HG03039 (cell line): Measurements from ENCODE around the gene SERPINB12.

ENCODE experiments used
- ATAC-seq: cut with Tn5 transposase; IDR thresholded peaks from one replicate; pipeline ENCODE4 v1.9.1; 2021; ENCODE audit warnings: mild to moderate bottlenecking, moderate library complexity; ENCODE audit not compliant: unreplicated experiment

SERPINB12 gene

GRCh38 chr18:63542069-63542468 lies at the start of gene SERPINB12:
Gene SERPINB12, plus strand, starts transcription at chr18:63542369. Its CDS starts 13,791 bp downstream, at chr18:63556160.
- no peak for ATAC-seq

- ATAC-seq = no peak
Measured at GRCh38 chr18:63492851-63493250, 49.3 kb upstream of the SERPINB12 start.

- no peak for ATAC-seq
Measured at GRCh38 chr18:63495675-63496074, 46.5 kb upstream of the SERPINB12 start.

- no peak for ATAC-seq
Measured at GRCh38 chr18:63505566-63506335, 36.4 kb upstream of the SERPINB12 start.

- no peak for ATAC-seq
Measured at GRCh38 chr18:63506336-63506646, 35.9 kb upstream of the SERPINB12 start.

GRCh38 chr18:63508596-63508995 lies 33.6 kb upstream of the SERPINB12 start:
- ATAC-seq = no peak

- ATAC-seq = no peak
Measured at GRCh38 chr18:63511285-63511684, 30.9 kb upstream of the SERPINB12 start.

- no peak for ATAC-seq
Measured at GRCh38 chr18:63514326-63514725, 27.8 kb upstream of the SERPINB12 start.

- no peak for ATAC-seq
Measured at GRCh38 chr18:63514888-63515678, 27.1 kb upstream of the SERPINB12 start.

GRCh38 chr18:63515801-63516200 lies 26.4 kb upstream of the SERPINB12 start:
- ATAC-seq = no peak

GRCh38 chr18:63518178-63519012 lies 23.8 kb upstream of the SERPINB12 start:
- ATAC-seq = peak; percentile 87

GRCh38 chr18:63520053-63520685 lies 22.0 kb upstream of the SERPINB12 start:
- no peak for ATAC-seq

GRCh38 chr18:63523660-63524059 lies 18.5 kb upstream of the SERPINB12 start:
- ATAC-seq = no peak

- no peak for ATAC-seq
Measured at GRCh38 chr18:63527251-63527650, 14.9 kb upstream of the SERPINB12 start.

GRCh38 chr18:63528863-63529492 lies 13.2 kb upstream of the SERPINB12 start:
- no peak for ATAC-seq

- no peak for ATAC-seq
Measured at GRCh38 chr18:63532471-63532870, 9.7 kb upstream of the SERPINB12 start.

- no peak for ATAC-seq
Measured at GRCh38 chr18:63534615-63535014, 7.6 kb upstream of the SERPINB12 start.

- ATAC-seq = no peak
Measured at GRCh38 chr18:63539904-63540510, 2.2 kb upstream of the SERPINB12 start.

GRCh38 chr18:63544017-63544416 lies 1.8 kb downstream of the SERPINB12 start:
- no peak for ATAC-seq

- ATAC-seq = no peak
Measured at GRCh38 chr18:63545000-63545399, 2.8 kb downstream of the SERPINB12 start.
